GM06990 (cell line): Measurements from ENCODE around the gene DPM3.
"Not testable (repeated sequence)": the region's sequence is repeated elsewhere in the genome, so short reads cannot be mapped to it uniquely, and the experiment has no call there.

Source experiments
- DNase-seq: peaks from one replicate; pipeline ENCODE4 v3.0.0-alpha.2; 2011; ENCODE audit not compliant: insufficient read length; ENCODE audit errors: extremely low read depth
- H3K27me3 ChIP-seq: replicated peaks from 2 replicates; pipeline ENCODE4 v1.6.0; 2011; ENCODE audit warnings: low read length; ENCODE audit not compliant: control insufficient read depth, insufficient read depth
- H3K36me3 ChIP-seq: 2 replicates; pipeline ENCODE4 v1.5.1; 2011; ENCODE audit warnings: low read length; ENCODE audit not compliant: control insufficient read depth, insufficient read depth
- H3K4me3 ChIP-seq: replicated peaks from 2 replicates; pipeline ENCODE4 v1.5.1; 2011; ENCODE audit warnings: low read depth, mild to moderate bottlenecking, control low read depth, low read length
- TF ChIP-seq, protein P1 (sequence below): IDR thresholded peaks from 2 replicates; pipeline ENCODE4 v1.5.1; 2011; ENCODE audit warnings: low read length, control low read depth, mild to moderate bottlenecking, inconsistent platforms; ENCODE audit not compliant: insufficient read depth, poor library complexity, severe bottlenecking

DPM3 gene

DNA sequence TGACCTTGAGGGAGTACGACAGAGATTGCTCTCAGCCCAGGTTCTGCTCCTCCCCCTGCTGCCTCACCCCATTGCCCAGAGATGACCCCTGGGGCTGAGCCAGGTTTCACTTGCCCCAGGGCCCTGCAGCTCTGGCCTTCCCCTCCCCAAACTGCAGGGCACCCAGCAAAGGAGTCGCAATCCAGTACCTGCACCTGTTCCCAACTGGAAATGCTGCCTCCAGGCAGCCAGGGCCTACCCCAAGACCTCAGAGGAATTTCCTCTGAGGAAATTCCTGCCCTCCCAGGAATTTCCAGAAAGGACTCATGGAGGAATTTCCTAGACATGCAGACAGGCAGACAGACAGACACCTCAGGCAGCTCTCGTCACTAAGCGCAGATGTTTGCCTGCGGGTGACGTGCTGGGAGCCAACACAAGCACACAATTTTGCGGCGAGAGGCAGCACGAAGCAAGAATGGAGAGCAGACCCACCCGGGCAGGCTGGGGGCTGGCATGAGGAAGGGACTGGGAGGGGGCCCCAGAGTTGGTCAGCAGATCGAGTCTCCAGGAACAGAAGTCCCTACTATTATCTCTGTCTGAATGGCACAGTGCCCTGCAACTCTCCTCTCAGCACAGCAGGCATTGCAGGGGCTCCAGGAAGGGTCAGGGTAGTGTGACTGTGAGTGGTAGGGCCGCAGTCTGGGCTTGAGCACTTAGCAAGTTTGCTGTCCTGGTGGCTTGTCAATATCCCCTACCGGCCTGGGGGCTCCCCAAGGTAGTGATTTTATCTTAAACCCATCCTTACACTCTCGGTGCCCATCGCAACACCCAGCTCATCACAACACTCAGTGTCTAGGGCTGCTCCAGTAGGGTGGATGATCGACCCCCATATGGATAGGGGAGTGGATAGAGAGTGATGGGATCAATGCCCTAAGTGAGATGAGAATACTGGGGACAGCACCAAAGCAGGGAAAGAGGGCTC is 15.5 kb downstream of the DPM3 start:
- H3K27me3 ChIP-seq = no peaks in the 10 kb centered on the region; the same call in 1 of the 2 replicates

DNA sequence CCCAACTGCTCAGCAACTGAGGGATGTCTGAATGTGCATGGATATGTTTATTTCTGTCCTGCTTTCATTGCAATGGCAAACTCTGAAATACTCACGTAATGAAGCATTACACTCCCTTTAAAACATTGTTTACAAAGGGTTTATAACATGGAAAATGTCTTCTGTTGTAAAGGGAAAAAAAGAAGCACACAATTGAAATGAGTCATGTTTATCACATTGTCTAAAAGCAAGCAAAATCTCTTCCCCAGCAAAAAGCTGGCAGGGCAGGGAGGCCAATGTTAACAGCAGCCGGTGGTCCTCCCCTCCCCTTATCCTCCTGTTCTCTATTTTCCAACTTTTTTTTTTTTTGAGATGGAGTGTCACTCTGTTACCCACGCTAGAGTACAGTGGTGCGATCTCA is 16.5 kb downstream of the DPM3 start:
- DNase-seq = no peak
- H3K27me3 ChIP-seq = no peaks in the 10 kb centered on the region; the same call in 1 of the 2 replicates
- H3K36me3 ChIP-seq = no peaks in the 10 kb centered on the region
- no peak overlapping the region for H3K4me3 ChIP-seq
- TF ChIP-seq, protein P1, sequence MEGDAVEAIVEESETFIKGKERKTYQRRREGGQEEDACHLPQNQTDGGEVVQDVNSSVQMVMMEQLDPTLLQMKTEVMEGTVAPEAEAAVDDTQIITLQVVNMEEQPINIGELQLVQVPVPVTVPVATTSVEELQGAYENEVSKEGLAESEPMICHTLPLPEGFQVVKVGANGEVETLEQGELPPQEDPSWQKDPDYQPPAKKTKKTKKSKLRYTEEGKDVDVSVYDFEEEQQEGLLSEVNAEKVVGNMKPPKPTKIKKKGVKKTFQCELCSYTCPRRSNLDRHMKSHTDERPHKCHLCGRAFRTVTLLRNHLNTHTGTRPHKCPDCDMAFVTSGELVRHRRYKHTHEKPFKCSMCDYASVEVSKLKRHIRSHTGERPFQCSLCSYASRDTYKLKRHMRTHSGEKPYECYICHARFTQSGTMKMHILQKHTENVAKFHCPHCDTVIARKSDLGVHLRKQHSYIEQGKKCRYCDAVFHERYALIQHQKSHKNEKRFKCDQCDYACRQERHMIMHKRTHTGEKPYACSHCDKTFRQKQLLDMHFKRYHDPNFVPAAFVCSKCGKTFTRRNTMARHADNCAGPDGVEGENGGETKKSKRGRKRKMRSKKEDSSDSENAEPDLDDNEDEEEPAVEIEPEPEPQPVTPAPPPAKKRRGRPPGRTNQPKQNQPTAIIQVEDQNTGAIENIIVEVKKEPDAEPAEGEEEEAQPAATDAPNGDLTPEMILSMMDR = no peak

More for the DNA sequence above, 15.5 kb downstream of the DPM3 start:
- Histone ChIP-seq H3K4me3 (no peak overlapping the region), H3K36me3 (no peaks in the 10 kb centered on the region)
- TF ChIP-seq, protein P1 = no peak
- no peak for DNase-seq

DNA sequence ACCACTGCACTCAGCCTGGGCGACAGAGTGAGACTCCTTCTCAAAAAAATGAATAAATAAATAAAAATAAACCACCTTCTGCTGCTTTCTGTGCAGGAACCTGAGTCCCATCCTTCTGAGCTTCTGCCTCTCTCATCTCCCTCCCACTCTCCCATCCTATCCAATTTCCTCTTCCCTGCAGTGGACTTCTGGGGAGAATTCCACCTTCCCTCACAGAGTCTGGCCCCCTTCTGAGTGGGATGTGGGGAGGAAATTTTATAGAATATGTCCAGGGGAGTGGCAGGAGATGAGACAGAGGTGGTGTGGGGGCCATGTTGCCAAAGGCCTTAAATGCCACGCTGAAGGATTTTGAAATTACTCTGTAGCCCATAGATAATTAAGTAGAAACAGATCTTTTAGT is 18.0 kb downstream of the DPM3 start:
- Histone ChIP-seq H3K27me3 (no peaks in the 10 kb centered on the region; the same call in 1 of the 2 replicates), H3K36me3 (no peaks in the 10 kb centered on the region), H3K4me3 (no peak overlapping the region)
- no peak for DNase-seq
- TF ChIP-seq, protein P1 = no peak

DNA sequence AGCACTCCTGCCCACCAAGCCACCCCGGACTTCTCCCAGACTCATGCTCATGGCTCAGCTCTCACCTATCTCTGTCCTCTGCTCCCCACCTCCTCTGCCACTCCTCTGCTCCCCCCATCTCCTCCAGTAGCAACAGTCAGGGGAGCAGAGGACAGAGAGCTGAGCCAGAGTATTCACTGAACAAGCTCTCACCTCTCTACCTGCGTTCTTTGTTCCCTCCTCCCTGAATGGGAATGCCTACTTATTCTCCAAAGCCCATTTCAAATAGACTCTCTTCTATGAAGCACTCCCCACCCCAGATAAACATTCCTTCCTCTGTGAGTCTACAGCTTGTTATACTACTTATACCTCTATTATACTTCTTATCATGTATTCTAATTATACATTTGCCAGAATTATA is 19.1 kb downstream of the DPM3 start:
- TF ChIP-seq, protein P1 = no peak
- no peak for DNase-seq
- Histone ChIP-seq H3K27me3 (no peaks in the 10 kb centered on the region; the same call in 1 of the 2 replicates), H3K36me3 (no peaks in the 10 kb centered on the region), H3K4me3 (no peak overlapping the region)

DNA sequence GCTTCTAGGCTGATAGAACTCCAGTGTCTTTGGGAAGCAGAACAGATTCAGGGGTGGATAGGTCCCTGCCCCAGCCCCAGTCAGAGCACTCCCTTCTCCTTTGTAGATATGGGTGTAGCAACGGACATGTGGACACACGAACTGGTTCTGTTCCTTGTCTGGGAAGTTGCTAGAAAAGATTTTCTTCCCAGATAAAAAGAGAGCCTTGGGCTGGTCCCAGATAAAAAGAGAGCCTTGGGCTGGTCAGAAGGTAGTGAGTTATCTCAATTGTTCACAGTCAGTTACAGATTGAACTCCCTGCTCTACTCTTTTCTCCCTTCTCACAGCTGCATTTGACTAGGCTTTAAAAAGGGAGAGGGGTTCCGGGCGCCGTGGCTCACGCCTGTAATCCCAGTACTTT is 20.1 kb downstream of the DPM3 start:
- H3K4me3 ChIP-seq = no peak overlapping the region
- H3K27me3 ChIP-seq = no peaks in the 10 kb centered on the region; the same call in 1 of the 2 replicates
- DNase-seq = no peak
- TF ChIP-seq, protein P1 = no peak
- no peaks in the 10 kb centered on the region for H3K36me3 ChIP-seq

DNA sequence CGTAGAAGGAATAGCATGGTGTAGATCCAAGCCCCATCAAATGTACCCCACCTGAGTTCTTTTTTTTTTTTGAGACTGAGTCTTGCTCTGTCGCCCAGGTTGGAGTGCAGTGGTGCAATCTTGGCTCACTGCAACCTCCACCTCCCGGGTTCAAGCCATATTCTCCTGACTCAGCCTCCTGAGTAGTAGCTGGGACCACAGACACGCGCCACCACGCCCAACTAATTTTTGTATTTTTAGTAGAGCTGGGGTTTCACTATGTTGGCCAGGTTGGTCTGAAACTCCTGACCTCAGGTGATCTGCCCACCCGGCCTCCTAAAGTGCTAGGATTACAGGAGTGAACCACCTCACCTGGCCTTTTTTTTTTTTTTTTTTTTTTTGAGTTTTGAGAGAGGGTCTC is 22.2 kb downstream of the DPM3 start:
- H3K36me3 ChIP-seq, H3K4me3 ChIP-seq, H3K27me3 ChIP-seq, DNase-seq: not testable (repeated sequence)
